HCT116 (cell line): ENCODE results near the gene LRRC8B. TPM values are rescaled to one million over a fixed set of nuclear protein-coding genes. Genes with fewer than 3 reads are reported as not detected.
"Not testable (repeated sequence)": the region's sequence is repeated elsewhere in the genome, so short reads cannot be mapped to it uniquely, and the experiment has no call there.

Source experiments
- ATAC-seq: fragments of 200-7000 bp; cut with Tn5 transposase; 2 replicates; pipeline ENCODE4 v1.9.1; 2020; ENCODE audit warnings: mild to moderate bottlenecking, moderate library complexity
- BruUV-seq: library from RNA; stranded (reverse); fragments of 400-500 nt; replicated peaks from 2 replicates; lab custom pipeline; 2021; lab: Mats Ljungman, UMichigan
- CTCF ChIA-PET: fragments of 300-600 bp; sonication (Branson Sonifier 250); formaldehyde crosslinking; loops from one replicate; lab custom pipeline; 2021; ENCODE audit warnings: antibody characterized with exemption; lab: Charles Lee
- POLR2A ChIA-PET: fragments of 300-600, 350-600 bp; sonication (Branson Sonifier 250); formaldehyde crosslinking; loops from one replicate; lab custom pipeline; 2021; ENCODE audit warnings: antibody characterized with exemption; lab: Charles Lee
- RAD21 ChIA-PET, 2 experiments: fragments of 300-600 bp; sonication (Branson Sonifier 250); formaldehyde crosslinking; loops; one replicate each; lab custom pipeline; 2023; ENCODE audit warnings: low total read pairs in 2 of 2; ENCODE audit not compliant: uncharacterized antibody in 2 of 2, unreplicated experiment in 2 of 2, low non-redundant PET in 1 of 2; lab: Charles Lee
- DNase-seq: peaks from one replicate; pipeline ENCODE4 v3.0.0-alpha.2; 2010; ENCODE audit warnings: low read depth, low spot score
- H2AFZ ChIP-seq: fragments of 200-600 bp; shearing (Covaris generic), sonication (generic); 2 replicates; pipeline ENCODE4 v1.6.1; 2017; ENCODE audit warnings: low read depth, mixed run types, mixed read lengths, antibody characterized with exemption, low read length; ENCODE audit not compliant: poor library complexity, severe bottlenecking
- H3K27ac ChIP-seq: 2 replicates; pipeline ENCODE4 v1.5.1; 2012; ENCODE audit warnings: low read depth, low read length
- H3K27me3 ChIP-seq: fragments of 200-600 bp; sonication (generic); 2 replicates; pipeline ENCODE4 v1.6.1; 2016; ENCODE audit warnings: mixed run types, low read length, mixed read lengths; ENCODE audit not compliant: insufficient read depth
- H3K36me3 ChIP-seq, 2 experiments: fragments of 200-500 bp in 1 of 2; fragments of 200-600 bp in 1 of 2; sonication (Bioruptor generic) in 1 of 2; sonication (generic) in 1 of 2; 2 replicates each; pipeline versions ENCODE4 v1.5.1 to v1.6.1; 2014 to 2016; ENCODE audit warnings: low read length in 2 of 2, inconsistent platforms in 1 of 2, mixed read lengths in 1 of 2, mixed run types in 1 of 2; ENCODE audit not compliant: insufficient read depth in 2 of 2, control insufficient read depth in 1 of 2
- H3K4me1 ChIP-seq, 2 experiments: fragments of 200-600 bp in 1 of 2; sonication (generic) in 1 of 2; 2 replicates each; pipeline versions ENCODE4 v1.5.1 to v1.6.1; 2012 to 2017; ENCODE audit warnings: low read length in 2 of 2, inconsistent platforms in 1 of 2, mild to moderate bottlenecking in 1 of 2, mixed read lengths in 1 of 2, mixed run types in 1 of 2, moderate library complexity in 1 of 2; ENCODE audit not compliant: insufficient read depth in 2 of 2, control insufficient read depth in 1 of 2
- H3K4me2 ChIP-seq: fragments of 200-600 bp; sonication (generic); 2 replicates; pipeline ENCODE4 v1.6.1; 2017; ENCODE audit warnings: mixed run types, low read length, mixed read lengths
- H3K4me3 ChIP-seq, 2 experiments: fragments of 200-600 bp in 1 of 2; sonication (generic) in 1 of 2; replicated peaks in 1 of 2; 2 replicates each; pipeline ENCODE4 v1.5.1; 2011 to 2016; ENCODE audit warnings: low read length in 2 of 2, control low read depth in 1 of 2, low read depth in 1 of 2, mild to moderate bottlenecking in 1 of 2, mixed read lengths in 1 of 2, mixed run types in 1 of 2
- H3K79me2 ChIP-seq: fragments of 200-600 bp; sonication (generic); 2 replicates; pipeline ENCODE4 v1.6.1; 2017; ENCODE audit warnings: mild to moderate bottlenecking, mixed run types, low read length, moderate library complexity, mixed read lengths; ENCODE audit not compliant: insufficient read depth
- H3K9ac ChIP-seq: fragments of 200-600 bp; sonication (generic); 2 replicates; pipeline ENCODE4 v1.6.1; 2016; ENCODE audit warnings: low read length, mixed read lengths
- H3K9me2 ChIP-seq: fragments of 200-600 bp; sonication (generic), shearing (Covaris generic); 2 replicates; pipeline ENCODE4 v1.6.1; 2017; ENCODE audit warnings: mixed run types, mild to moderate bottlenecking, moderate library complexity; ENCODE audit not compliant: insufficient read depth
- H3K9me3 ChIP-seq, 2 experiments: fragments of 200-500 bp in 1 of 2; fragments of 200-600 bp in 1 of 2; sonication (Bioruptor generic) in 1 of 2; sonication (generic) in 1 of 2; 2 replicates each; pipeline ENCODE4 v1.6.1; 2014 to 2017; ENCODE audit warnings: low read length in 2 of 2, mixed read lengths in 2 of 2, inconsistent platforms in 1 of 2, low read depth in 1 of 2, mild to moderate bottlenecking in 1 of 2, mixed run types in 1 of 2, moderate library complexity in 1 of 2; ENCODE audit not compliant: control insufficient read depth in 1 of 2, insufficient read depth in 1 of 2
- H4K20me1 ChIP-seq: fragments of 200-600 bp; sonication (generic), shearing (Covaris generic); 2 replicates; pipeline ENCODE4 v1.6.1; 2017; ENCODE audit warnings: mixed run types, mild to moderate bottlenecking, moderate library complexity; ENCODE audit not compliant: insufficient read depth
- EGR1 ChIP-seq: IDR thresholded peaks from 2 replicates; pipeline ENCODE4 v1.6.1; 2012; ENCODE audit warnings: low read depth
- FOSL1 ChIP-seq: IDR thresholded peaks from 2 replicates; pipeline ENCODE4 v1.6.1; 2012; ENCODE audit warnings: low read depth
- SRF ChIP-seq: IDR thresholded peaks from 2 replicates; pipeline ENCODE4 v1.6.1; 2012; ENCODE audit warnings: low read depth
- YY1 ChIP-seq: IDR thresholded peaks from 2 replicates; pipeline ENCODE4 v1.6.1; 2011; ENCODE audit warnings: low read length, low read depth, moderate library complexity, mild to moderate bottlenecking; ENCODE audit not compliant: insufficient replicate concordance; ENCODE audit errors: extremely low read depth
- ZBTB33 ChIP-seq: IDR thresholded peaks from 2 replicates; pipeline ENCODE4 v1.6.1; 2011; ENCODE audit warnings: mild to moderate bottlenecking, low read length, moderate library complexity; ENCODE audit not compliant: insufficient replicate concordance; ENCODE audit errors: extremely low read depth
- intact Hi-C: fragments of 100-400 bp; cut with micrococcal nuclease; formaldehyde crosslinking; loops from 2 replicates; pipeline ENCODE4 v1.10.0; 2022
- total RNA-seq: library from RNA; stranded (reverse); gene quantifications from one replicate; pipeline ENCODE4 v1.2.1, GENCODE V29; 2021; ENCODE audit not compliant: unreplicated experiment

Gene LRRC8B
- total RNA-seq, 1 experiment from 2014 or later: 17.9 TPM

- CTCF ChIA-PET: no interaction called here
Measured at GRCh38 chr1:89590341-89591080, 65.9 kb downstream of the LRRC8B start.

GRCh38 chr1:89592861-89593302, 68.3 kb downstream of the LRRC8B start:
- H4K20me1 ChIP-seq, CTCF ChIA-PET, RAD21 ChIA-PET, POLR2A ChIA-PET, H3K9ac ChIP-seq, H3K36me3 ChIP-seq, H3K4me3 ChIP-seq, BruUV-seq, H3K9me2 ChIP-seq, H3K9me3 ChIP-seq, ATAC-seq, H3K27me3 ChIP-seq, DNase-seq, H3K4me1 ChIP-seq, intact Hi-C loops, H3K27ac ChIP-seq, H2AFZ ChIP-seq, H3K4me2 ChIP-seq: not testable (repeated sequence)
- peaks cover 13% of the 10 kb centered on the region; the same call in 1 of the 2 replicates for H3K79me2 ChIP-seq

More at GRCh38 chr1:89590341-89591080, 65.9 kb downstream of the LRRC8B start:
- Histone ChIP-seq H3K4me3 (no peak overlapping the region), H3K4me2 (no peak overlapping the region), H3K4me1 (no peaks in the 10 kb centered on the region), H3K36me3 (peaks cover 2 to 3% of the 10 kb centered on the region in 2 experiments; a peak in 1 of 4 replicates), H3K9me3 (no peaks in the 10 kb centered on the region), H3K9ac (no peak overlapping the region), H4K20me1 (no peaks in the 10 kb centered on the region), H3K27ac (no peak overlapping the region), H3K27me3 (no peaks in the 10 kb centered on the region), H2AFZ (no peak overlapping the region), H3K9me2 (no peaks in the 10 kb centered on the region), H3K79me2 (peaks cover 12% of the 10 kb centered on the region; the same call in 1 of the 2 replicates)
- no peak for DNase-seq
- TF ChIP-seq ZBTB33 (no peak), EGR1 (no peak), YY1 (no peak), FOSL1 (no peak), SRF (no peak)
- no peak for ATAC-seq
- no TSS peak for BruUV-seq
- POLR2A ChIA-PET: no interaction called here
- intact Hi-C loops: no loop called here
- RAD21 ChIA-PET: no interaction called here
